Hepatocyte (in vitro differentiated cells): Measurements from ENCODE around the gene IQCM.

ENCODE experiments used
- CTCF ChIP-seq: fragments of 200-600 bp; sonication (generic); IDR thresholded peaks from 2 replicates; pipeline ENCODE4 v1.5.1; 2016; ENCODE audit warnings: antibody characterized with exemption, mild to moderate bottlenecking; ENCODE audit not compliant: poor library complexity
- EZH2 ChIP-seq: fragments of 200-600 bp; sonication (generic); IDR thresholded peaks from 2 replicates; pipeline ENCODE4 v1.6.1; 2016; ENCODE audit warnings: antibody characterized with exemption, mild to moderate bottlenecking, borderline replicate concordance
- EZH2phosphoT487 ChIP-seq: fragments of 200-600 bp; sonication (generic); IDR thresholded peaks from one replicate; pipeline ENCODE4 v1.6.1; 2018; ENCODE audit warnings: antibody characterized with exemption, mild to moderate bottlenecking, low read depth, moderate library complexity; ENCODE audit not compliant: unreplicated experiment, severe bottlenecking

DNA sequence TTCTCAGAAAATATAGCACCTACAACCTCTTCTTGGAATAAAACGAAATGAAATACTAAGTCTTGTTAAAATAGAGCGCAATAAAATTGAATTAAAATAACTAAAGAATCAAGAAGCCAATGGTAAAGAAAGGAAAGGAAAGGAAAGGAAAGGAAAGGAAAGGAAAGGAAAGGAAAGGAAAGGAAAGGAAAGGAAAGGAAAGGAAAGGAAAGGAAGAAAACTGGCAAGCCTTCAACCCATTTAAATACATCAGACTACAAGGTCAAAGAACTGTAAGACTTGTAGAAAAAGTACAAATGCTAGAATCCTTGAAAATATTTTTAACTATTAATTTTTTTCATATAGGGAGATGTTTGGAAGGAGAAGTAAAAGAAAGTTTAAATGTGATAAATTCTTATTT lies 372.1 kb downstream of the IQCM start:
- TF ChIP-seq EZH2phosphoT487 (no peak), CTCF (no peak), EZH2 (no peak)
